Measurements from ENCODE around the gene UPF1.

- TF ChIP-seq CTCF (IDR thresholded peaks at IDR 0.05 in 8 of 11, conservative IDR thresholded peaks at IDR 0.05 in 3 of 11) (no peak), POLR2A (IDR thresholded peaks at IDR 0.05) (no peak)
These were observed 32.3 kb upstream of the UPF1 start for GRCh38 chr19:18799389-18799970.

All from spleen (tissue), 7 donors.